ENCODE results near the gene PRXL2A.

PRXL2A gene

DNA sequence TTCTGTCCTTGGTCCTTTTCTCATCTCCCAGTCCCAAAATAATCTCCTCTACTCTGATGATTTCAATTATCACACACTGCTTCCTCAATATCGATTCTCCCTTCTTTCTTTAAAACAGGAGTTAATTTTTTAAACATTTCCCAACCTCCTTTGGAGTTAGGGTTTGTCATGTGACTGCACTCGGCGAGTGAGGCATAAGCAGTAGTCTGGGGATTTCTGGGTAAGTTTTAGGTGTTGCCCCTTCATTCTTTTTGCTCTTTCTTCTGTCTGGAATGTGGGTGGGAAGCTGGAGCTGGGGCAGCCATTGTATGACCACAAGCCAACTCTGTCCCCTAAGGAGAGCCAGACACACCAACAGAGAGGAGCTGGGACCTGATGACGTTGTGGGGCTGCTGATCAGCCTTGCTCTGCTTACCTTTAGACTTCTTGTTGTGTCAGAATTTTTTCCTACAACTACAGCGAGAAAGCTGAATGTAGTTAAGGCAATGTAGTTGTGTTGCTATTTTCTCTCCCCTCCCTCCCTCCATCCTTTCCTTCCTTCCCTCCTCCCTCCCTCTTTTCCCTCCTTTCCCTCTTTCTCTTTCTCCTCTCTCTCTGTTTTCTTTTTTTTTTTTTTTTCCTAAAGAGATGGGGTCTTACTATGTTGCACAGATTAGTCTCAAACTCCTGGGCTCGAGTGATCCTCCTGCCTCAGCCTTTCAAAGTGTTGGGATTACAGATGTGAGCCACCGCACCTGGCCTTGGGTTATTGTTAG lies 39.3 kb downstream of the PRXL2A start:
- DNase-seq, result no peak

DNA sequence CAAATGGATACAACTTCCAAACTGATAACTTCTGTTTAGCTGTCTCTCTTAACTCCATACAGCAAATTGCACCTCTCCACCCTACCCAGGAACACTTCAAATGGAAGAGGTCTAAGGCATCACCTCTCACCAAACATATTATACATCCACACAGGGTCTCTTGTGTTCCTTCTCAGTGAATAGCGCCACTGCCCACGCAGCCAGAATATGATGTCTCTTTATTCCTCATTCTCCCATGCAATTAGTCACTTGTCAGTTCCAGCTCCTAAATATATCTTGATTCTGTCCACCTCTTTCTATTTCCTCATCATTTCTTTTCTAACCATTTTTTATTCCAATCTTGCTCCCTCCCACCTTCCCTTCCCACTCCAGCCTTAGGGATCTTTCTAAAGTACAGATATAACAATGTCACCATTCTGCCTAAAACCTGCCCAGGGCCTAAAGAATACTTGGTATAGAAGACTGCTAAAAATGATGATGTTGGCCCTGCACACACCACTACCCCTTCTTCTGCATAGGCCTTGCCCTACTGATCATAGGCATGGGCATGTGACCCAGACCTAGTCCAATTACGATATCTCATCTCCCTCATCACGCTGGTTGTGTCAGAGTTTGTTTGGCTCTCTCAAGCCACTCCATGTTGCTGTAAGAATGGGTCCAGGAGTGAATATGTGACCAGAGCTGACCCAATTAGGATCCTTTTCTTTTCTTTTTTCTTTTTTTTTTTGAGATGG lies 40.0 kb downstream of the PRXL2A start:
- DNase-seq, result no peak

DNA sequence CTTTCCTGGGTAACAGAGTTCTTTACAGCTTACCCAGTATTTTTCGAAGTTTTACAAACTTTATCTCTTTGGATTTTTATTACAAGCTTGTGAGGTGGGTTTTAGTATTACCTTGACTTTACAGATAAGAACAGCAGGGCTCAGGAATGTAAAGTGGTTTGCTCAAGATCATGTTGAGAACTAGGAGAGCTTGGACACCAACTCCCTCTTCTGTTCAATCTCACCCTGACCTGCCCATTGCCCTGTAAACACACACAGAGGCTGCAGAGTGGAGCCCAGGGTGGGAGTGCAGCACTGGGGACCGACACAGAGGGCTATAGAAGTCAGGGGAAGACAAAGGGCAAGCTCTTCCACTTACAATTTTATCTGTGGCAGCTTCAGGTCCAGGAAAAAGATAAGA lies 41.2 kb downstream of the PRXL2A start:
- DNase-seq, result no peak

DNA sequence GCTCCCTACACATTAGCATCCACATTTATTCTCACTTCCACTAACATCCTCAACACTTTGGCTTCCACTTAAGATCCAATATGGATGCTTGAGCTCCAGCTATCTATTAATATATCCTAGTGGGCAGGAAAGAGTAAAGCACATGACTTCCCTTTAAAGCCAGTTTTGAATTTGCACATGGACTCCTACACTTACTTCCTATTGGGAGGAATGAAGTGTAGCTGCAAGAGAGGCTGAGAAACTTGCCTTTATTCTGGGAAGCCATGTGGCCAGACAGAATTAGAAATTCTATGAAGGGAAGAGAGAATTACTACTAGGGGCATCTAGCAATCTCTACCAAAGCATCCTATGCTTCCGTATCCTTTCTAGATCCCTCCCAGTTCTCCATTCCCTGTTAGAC lies 42.8 kb downstream of the PRXL2A start:
- no peak for DNase-seq

DNA sequence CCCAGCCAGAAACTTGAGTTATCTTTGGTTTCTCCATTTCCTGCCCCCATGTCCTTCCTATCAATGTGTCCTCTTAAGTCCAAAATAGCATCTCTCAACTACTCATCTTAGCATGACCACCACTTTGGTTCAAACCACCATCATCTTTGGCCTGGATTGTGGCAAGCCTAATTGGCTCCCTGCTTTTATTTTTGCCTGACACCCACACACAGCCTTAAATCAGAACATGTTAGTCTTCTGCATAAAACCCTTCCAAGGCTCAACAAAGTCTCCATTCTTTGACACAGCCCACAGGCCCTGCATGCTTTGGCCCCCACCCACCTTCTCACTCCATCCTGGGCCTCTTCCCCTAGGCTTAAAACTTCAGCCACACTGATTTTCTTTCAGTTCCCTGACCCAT lies 43.7 kb downstream of the PRXL2A start:
- no peak for DNase-seq

DNA sequence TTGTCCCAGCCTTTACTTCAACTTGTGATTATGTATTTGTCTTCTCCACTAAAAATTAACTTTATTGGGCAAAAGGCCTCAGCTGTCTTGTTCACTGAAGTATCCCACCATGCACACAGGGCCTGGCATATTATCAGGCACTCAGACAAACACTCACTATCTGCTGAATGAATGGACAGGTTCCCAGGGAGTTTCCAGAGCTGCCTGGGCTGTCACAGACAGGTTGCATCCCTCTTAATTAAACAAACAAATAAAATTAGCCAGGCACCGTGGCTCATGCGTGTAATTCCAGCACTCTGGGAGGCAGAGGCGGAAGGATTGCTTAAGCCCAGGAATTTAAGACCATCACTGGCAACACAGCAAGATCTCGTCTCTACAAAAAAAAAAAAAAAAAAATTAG lies 44.3 kb downstream of the PRXL2A start:
- no peak for DNase-seq

DNA sequence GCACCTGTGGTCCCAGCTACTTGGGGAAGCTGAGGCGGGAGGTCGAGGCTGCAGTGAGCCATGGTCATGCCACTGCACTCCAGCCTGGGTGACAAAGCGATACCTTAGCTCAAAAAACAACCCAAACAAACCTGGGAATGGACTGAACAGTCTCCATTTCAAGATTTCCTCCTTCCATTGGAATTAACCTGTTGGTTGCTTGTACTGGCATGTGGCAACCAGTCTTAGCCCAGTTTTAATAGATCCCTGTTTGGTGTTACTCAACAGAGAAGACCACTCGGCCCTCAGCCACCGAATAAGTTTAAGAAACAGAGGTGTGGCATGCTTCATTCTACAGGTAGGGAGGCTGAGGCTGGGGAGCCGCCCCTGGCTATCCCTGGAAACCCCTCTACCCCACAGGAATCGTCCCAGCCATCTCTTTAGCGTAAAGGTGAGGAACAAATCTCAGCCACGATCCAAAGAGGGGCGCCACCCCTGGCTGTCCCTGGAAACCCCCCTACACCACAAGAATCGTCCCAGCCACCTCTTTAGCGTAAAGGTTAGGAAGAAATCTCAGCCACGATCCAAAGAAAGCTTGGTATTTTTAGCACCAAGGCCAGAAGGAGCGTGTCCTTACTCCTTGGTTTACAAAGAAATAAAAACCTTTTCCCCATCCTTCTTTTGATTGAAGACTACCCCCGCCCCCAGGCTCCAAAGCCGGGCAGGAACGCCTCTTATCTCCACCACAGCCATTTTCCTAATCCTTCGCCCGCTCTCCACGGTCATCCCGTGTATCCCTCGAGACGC lies 44.9 kb downstream of the PRXL2A start:
- DNase-seq, result peak; percentile 86

DNA sequence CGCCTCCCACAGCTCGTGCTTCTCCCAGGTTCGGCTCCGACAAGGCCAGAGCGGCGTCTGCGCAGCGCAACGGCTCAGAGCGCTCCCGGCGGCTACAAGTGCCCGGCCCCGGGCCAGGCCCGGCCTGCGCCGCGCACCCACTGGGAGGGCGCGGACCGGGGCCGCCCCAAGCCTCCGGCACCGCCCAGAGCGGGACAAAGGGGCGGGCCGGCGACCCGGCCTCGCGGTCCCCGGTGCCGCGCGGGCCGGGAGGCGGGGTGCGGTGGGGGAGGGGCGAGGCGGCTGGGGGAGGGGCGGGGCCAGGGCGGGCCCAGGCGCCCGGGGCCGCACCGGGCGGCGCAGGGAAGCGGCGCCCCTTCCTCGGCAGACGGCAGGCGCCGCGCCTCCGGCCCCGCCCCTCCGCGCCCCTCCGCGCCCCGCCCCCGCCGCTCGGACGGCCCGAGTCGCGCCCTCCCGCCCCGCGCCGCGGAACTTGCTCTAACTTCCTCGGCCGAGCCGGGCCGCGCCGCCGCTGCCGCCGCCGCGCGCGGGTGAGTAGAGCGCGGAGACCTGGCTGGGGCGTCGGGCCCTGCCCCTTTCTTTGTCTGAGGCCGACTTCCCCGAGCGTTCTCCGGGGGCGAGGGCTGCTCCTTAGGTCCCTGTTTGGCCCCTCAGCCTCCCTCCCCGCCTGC lies 45.6 kb downstream of the PRXL2A start, which contains the start of gene TSPAN14:
Gene TSPAN14, plus strand, starts transcription at position 469 of the 671 bp plus-strand sequence. CDS start 34,924 bp downstream, outside the sequence.
- DNase-seq, result peak; percentile 87

DNA sequence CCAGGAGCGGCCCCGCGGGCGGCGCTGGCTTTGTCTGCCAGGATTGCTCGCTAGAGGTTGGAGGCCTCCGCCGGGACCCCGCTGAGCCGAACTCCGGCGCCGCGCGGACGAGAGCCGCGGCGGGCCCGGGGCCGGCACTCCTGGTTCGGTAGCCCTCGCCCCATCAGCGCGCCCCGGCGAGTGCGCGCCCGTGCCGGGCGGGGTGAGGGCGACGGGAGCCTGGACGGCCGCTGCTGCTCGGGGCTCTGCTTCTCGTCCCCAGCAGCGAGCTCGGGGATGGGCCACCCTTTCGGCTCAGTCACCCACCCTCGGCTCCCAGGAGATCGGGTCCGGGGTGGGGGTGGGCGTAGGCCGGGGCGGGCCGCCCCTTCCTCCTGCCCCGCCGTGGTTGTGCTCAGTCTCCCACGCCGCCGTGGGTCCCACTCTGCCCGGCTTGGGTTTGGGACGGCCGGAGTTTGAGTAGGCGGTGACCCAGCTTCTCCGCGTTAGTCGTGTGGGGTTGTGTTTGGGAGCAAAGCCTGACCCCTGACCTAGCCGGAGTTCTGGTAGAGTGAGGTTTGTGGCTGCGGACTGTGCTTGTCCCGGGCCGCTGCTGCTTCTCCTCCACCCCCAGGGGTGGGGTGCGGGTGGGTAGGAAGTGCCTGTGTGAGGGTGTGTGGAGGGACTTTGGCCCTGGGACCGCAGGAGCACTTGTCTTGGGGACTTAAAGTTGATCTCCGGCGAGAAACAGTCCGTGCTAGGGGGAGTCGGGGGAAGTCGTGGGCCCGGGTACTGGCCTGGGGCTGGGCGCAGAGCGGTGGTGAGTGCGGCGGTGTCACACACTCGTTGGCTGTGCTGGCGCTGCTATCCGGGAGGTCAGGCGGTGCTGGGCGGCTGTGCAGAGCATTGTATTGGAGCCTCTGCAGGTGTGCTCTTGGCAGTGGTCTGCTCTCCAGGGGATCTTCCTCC lies 46.4 kb downstream of the PRXL2A start:
- DNase-seq, result peak; percentile 64

DNA sequence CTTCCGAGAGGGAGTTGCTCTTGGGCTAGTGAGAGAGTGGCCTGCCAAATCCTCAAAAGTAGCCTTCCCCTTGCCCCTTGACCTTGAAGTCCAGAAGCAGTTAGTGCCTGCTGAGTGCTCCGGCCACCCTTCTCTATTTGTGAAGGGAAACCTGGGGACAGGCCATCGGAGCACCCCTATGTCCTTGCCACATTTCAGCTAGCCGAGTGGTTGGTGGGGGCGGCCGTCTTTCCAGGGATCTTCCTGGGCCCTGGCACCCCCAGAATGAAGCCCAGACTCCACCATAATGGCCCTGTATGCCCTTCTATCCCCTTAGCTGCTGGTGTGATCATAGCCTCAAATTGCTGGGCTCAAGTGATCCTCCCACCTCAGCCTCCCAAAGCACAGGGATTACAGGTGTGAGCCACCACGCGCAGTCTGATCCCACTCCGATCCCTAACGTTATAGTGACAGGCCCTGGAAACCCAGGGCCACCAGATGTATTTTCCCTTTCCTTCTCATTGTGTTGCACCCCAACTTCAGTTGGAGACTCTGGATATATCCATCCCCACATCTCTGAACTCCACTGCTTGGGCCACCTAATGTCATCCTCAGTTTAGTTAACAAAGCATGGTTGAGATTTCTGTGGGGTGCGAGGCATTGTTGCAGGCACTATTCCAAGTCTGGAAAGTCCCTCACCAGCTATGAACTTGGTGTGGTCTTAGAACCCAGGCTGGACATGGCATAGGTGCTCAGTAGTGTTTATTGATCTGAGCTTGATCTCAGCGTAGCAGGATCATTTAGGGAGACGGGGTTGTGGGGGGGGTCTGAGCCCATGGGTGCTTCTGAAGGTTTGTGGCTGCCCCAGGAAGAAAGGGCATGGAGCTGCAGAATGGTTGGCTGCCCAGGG lies 47.4 kb downstream of the PRXL2A start:
- DNase-seq, result no peak

DNA sequence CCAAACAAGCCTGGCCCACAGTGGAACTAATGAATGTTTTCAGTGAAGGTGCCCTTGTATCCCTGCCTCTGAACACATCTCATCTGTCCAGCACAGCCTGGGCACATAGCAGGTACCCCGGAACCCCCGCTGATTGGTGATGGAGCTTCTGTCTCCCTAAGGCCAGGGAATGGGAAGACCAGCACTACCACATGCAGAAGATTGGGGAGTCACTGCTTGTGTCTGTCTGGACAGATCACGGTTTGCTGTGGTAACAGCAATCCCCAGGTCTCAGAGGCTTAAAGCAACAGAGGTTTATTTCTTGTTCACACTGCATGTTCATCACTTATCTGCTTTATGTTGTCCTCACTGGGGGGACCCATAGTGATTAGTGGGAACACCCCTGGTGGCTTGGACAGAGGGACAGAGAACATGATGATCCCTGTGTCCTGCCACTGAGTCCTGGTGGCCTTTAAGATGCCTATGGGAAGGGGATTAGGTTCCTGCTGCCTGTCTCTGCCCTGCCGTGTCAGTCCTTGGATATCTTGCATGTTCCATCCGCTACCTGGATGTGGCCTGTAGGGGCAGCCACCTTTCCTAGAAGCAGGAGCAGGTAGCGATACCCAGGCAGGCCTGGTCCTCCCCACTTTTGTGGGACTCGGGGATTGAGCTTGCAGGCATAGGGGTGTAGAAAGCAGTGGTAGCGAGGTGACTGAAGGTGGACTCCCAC lies 49.4 kb downstream of the PRXL2A start:
- no peak for DNase-seq

DNA sequence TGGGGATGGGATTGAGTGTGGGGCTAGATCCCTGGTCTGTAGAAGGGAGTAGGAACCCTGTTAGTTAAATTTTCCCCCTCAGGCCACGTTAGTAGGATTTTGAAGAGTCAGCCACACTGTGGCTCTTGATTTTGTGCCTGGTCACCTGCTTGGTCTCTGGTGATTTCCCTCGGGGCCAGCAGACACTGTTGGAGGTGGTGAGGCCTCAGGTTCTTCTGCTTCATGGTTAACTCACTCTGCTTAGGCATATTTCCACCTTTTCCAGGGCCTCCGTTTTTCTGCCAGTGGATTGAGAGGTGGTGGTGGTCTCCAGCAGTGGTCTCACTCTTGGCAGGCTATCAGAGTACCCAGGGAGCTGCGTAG lies 49.9 kb downstream of the PRXL2A start:
- no peak for DNase-seq

DNA sequence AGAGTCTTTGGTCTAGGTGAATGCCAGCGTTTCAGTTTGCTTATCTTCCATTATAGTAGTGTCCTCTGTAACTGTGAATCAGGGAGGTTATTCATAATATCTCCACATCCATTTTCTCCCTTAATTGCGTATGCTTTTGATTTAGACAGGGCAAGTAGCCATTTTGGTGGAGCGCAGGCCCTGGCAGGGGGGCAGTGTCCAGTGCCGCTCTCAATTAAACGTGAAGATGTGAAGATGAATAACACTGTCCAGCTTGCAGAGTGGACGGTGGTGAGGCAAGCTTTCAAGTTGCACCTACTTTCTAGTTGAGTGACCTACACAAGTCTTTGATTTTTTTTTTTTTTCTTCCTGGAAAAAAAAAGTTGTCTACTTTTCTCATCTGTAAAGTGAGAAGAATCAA lies 50.3 kb downstream of the PRXL2A start:
- no peak for DNase-seq

DNA sequence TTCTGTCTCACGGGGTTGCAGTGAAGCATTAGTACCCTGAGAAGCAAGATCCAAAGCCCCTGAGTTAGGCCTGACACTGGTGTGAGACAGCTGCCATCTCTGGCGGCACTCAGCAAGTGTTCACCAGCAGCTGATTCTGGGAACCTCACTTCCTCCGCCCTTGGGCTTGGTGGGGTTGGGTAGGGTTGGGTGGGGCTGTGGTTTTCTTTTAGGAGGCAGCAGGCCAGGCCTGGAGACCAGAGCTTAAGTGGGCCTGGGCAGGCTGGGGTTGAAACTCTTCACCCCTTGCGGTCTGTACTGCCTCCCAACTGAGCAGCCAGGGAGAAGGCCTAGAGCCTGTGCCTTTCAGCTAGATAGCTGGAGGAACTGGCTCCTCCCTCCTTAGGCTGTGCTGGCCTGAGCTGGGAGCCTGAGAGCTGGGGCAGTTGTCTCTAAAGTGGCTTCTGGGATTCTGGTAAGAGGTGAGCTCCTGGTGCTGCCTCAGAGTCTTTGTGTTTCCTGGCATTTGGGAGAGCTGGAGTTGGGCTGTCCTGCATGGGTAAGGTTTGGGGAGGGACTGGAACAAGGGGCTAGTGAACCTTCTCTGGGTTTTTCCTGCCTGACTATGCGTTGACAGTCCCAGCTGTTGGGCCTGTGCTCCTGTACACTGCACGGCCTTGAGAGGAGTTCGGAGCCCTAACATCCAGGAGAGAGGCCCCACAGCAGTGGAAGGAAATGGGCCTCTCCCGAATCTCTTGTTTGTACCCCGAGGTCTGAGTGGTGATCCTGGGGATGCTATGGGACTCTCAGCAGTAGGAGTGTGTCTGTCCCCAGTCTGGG lies 50.9 kb downstream of the PRXL2A start:
- DNase-seq, result no peak

DNA sequence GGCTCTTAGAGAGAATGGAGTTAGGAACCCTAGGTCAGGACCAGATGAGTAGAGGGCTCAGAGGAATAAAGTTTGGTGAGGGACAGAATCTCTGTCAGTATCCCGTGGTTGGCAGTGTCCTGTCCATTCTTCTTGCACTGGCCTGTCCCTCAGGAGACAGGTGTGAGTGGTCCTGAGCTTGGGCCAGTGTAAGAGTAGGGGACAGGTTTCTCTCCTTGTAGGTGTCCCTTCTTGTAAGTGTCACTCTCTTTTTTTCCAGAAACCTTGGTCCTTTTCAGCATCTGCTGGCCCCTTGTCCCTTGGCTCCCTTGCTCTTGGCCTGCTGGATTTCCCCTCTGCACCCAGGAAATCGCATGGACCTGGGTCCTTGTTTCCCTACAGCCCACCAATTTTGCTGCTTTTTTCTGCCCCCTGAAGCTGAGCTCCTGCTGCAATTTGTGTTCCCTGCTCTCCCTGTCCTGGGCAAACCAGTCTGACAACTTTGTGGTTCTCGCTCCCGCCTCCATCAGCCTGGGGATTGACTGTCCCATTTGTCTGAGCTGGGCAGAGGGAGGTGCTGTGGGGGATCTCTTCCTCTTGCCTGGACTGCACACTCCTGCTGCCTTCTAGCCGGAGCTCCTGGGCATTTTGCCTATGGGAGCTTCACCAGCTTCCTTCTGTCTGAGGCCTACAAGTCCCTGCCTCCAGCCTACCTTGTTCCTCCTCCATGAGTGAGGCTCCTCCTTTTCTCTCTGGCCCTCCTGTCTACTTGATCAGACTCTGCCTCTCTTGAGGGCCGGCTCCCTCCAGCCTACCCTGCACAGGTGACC lies 52.3 kb downstream of the PRXL2A start:
- DNase-seq, result no peak

DNA sequence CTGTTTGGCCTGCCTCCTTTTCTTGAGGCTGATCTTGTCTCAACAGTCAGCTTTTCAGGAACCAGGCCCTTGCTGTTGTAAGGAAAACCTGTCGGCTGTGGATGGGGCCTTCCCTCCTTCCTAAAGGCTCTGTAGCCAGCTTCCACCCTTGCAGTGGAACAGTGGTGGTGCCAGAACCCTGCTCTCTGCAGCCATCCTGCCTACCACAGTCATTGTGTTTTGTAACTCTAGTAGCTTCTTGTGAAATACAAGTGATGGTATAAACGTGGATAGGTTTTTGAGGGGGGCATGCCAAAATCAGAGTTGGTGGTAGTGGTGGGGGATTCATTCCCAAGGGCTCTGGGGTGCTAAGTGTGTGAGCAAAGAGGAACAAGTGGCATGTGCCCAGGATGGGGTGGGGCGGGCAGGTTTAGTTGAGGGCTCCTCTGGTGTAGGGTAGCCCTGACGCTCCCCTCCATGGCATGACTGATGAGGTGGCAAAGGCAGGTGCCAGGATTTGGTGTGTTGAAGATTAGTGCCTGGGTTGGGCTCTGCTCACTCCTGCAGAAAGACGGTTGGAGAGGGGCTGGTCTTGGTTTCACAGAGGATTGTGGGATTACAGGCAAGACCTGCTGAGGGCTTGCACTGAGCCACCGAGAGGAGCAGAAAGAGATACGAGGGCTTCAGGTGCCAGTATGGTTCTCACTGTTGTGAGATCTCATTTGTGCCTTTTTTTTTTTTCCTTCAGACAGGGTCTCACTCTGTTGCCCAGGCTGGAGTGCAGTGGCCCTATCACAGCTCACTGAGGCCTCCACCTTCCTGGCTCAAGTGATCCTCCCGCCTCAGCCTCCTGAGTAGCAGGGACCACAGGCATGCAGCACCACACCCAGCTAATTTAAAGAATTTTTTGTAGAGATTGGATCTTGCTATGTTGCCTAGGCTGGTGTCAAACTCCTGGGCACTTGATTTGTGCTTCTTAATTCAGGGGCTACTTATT lies 53.1 kb downstream of the PRXL2A start:
- DNase-seq, result no peak

Data from retina (tissue), 1 donor.